Esophagus muscularis mucosa (tissue), 4 donors: Measurements from ENCODE around the gene IFIT3. TPM values are rescaled to one million over a fixed set of nuclear protein-coding genes. Genes with fewer than 3 reads are reported as not detected.

Experiments used
- DNase-seq: peaks from one replicate; pipeline ENCODE4 v3.0.0-alpha.2; 2017; ENCODE audit errors: extremely low spot score
- H3K27ac ChIP-seq, 4 donors: fragments of 200-600 bp; sonication (generic); replicated peaks in 1 of 4; 1 replicate in 3 of 4; 2 replicates in 1 of 4; pipeline ENCODE4 v1.5.1; 2016 to 2019; ENCODE audit warnings: mild to moderate bottlenecking in 1 of 4
- H3K27me3 ChIP-seq, 4 donors: fragments of 200-600 bp; sonication (generic); one replicate each; pipeline versions ENCODE4 v1.5.1 to v1.6.0; 2016 to 2019
- H3K36me3 ChIP-seq, 4 donors: fragments of 200-600 bp; sonication (generic); one replicate each; pipeline ENCODE4 v1.5.1; 2016 to 2019
- H3K4me1 ChIP-seq, 4 donors: fragments of 200-600 bp; sonication (generic); one replicate each; pipeline ENCODE4 v1.5.1; 2016 to 2019
- H3K4me3 ChIP-seq, 4 donors: fragments of 200-600 bp; sonication (generic); 1 replicate in 2 of 4; 2 replicates in 2 of 4; pipeline ENCODE4 v1.5.1; 2016 to 2019; ENCODE audit warnings: mild to moderate bottlenecking in 4 of 4, moderate library complexity in 1 of 4
- H3K9me3 ChIP-seq, 4 donors: fragments of 200-600 bp; sonication (generic); 1 replicate in 3 of 4; 2 replicates in 1 of 4; pipeline ENCODE4 v1.5.1; 2016 to 2019
- EP300 ChIP-seq: sonication (generic); formaldehyde crosslinking; IDR thresholded peaks from one replicate; pipeline ENCODE4 v1.6.1; 2017; ENCODE audit warnings: antibody characterized with exemption
- POLR2A ChIP-seq: fragments of 450-650 bp; IDR thresholded peaks from one replicate; pipeline ENCODE4 v1.6.1; 2017; ENCODE audit warnings: antibody characterized with exemption, moderate library complexity, mild to moderate bottlenecking, low read depth
- POLR2AphosphoS5 ChIP-seq, 2 donors: sonication (generic); formaldehyde crosslinking; IDR thresholded peaks; one replicate each; pipeline ENCODE4 v1.6.1; 2017; ENCODE audit warnings: antibody characterized with exemption in 2 of 2
- WGBS: methylation state at CpG from one replicate; pipeline ENCODE4 v1.1.5; 2018; 5-methylcytosine and 5-hydroxymethylcytosine counted together
- intact Hi-C: fragments of 100-400 bp; cut with DNase I; formaldehyde crosslinking; loops from one replicate; pipeline ENCODE4 v1.15.1; 2023
- total RNA-seq, 4 donors: library from RNA; depleted of rRNA; stranded (reverse); fragments of >200 nt; gene quantifications; one replicate each; pipeline versions ENCODE4 v1.1.0 to v1.2.1, GENCODE V29; 2016
- TF ChIP-seq, protein P1 (sequence below), 3 experiments: fragments of 200-600 bp in 2 of 3; fragments of 450-650 bp in 1 of 3; sonication (generic) in 2 of 3; IDR thresholded peaks; one replicate each; pipeline ENCODE4 v1.5.1; 2017 to 2019; ENCODE audit warnings: antibody characterized with exemption in 3 of 3, mild to moderate bottlenecking in 2 of 3, moderate library complexity in 1 of 3

Gene IFIT3
- total RNA-seq, 4 donors from 2014 or later = 7.8 to 9.8 (median 8.8) TPM

DNA sequence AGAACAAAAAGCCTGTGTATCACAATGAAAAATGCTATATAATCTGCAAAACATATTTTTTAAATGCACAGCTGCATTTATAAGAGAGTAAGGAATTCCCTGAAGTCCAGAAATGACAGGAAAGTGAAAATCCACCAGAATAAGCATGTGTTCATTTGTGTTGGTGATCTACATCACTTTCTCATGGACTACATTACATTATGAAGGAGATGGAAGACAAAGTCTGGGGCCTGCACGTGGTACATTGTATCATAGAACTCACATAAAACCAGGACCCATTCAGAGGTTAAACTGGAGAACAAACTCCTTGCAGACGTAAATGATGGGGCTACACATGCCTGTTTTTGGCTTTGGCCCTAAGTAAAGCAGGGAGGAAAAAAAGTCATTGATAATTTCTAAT lies 16.4 kb downstream of the IFIT3 start:
- 82% methylated on average over 2 of the region's 2 CpGs for WGBS

GRCh38 chr10:89345367-89346000 lies 17.7 kb downstream of the IFIT3 start:
- H3K4me1 ChIP-seq = peaks cover 27 to 44% (median 32%) of the 10 kb centered on the region in 4 donors
- 90% methylated on average over 4 of the region's 4 CpGs for WGBS
- no peaks in the 10 kb centered on the region for H3K27me3 ChIP-seq
- intact Hi-C loops = no loop called here
- TF ChIP-seq, protein P1, sequence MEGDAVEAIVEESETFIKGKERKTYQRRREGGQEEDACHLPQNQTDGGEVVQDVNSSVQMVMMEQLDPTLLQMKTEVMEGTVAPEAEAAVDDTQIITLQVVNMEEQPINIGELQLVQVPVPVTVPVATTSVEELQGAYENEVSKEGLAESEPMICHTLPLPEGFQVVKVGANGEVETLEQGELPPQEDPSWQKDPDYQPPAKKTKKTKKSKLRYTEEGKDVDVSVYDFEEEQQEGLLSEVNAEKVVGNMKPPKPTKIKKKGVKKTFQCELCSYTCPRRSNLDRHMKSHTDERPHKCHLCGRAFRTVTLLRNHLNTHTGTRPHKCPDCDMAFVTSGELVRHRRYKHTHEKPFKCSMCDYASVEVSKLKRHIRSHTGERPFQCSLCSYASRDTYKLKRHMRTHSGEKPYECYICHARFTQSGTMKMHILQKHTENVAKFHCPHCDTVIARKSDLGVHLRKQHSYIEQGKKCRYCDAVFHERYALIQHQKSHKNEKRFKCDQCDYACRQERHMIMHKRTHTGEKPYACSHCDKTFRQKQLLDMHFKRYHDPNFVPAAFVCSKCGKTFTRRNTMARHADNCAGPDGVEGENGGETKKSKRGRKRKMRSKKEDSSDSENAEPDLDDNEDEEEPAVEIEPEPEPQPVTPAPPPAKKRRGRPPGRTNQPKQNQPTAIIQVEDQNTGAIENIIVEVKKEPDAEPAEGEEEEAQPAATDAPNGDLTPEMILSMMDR (IDR thresholded peaks at IDR 0.05) = no peak
- TF ChIP-seq POLR2A = no peak
- no peak for TF ChIP-seq EP300
- no peak for TF ChIP-seq POLR2AphosphoS5 (IDR thresholded peaks at IDR 0.05)
- H3K27ac ChIP-seq = no peak overlapping the region
- H3K4me3 ChIP-seq = no peak overlapping the region
- no peak for DNase-seq
- H3K9me3 ChIP-seq = no peaks in the 10 kb centered on the region
- H3K36me3 ChIP-seq = peaks cover 0 to 2% (median 0%) of the 10 kb centered on the region in 4 donors

More for the DNA sequence above, 16.4 kb downstream of the IFIT3 start:
- H3K27ac ChIP-seq = no peak overlapping the region
- no peak for DNase-seq
- TF ChIP-seq POLR2AphosphoS5 (IDR thresholded peaks at IDR 0.05) (no peak), POLR2A (no peak), EP300 (no peak)
- TF ChIP-seq, protein P1 (IDR thresholded peaks at IDR 0.05) = no peak
- intact Hi-C loops = no loop called here
- H3K36me3 ChIP-seq = peaks cover 0 to 16% (median 6%) of the 10 kb centered on the region in 4 donors
- H3K4me3 ChIP-seq = no peak overlapping the region
- peaks cover 20 to 38% (median 28%) of the 10 kb centered on the region in 4 donors for H3K4me1 ChIP-seq
- no peaks in the 10 kb centered on the region for H3K27me3 ChIP-seq
- no peaks in the 10 kb centered on the region for H3K9me3 ChIP-seq

DNA sequence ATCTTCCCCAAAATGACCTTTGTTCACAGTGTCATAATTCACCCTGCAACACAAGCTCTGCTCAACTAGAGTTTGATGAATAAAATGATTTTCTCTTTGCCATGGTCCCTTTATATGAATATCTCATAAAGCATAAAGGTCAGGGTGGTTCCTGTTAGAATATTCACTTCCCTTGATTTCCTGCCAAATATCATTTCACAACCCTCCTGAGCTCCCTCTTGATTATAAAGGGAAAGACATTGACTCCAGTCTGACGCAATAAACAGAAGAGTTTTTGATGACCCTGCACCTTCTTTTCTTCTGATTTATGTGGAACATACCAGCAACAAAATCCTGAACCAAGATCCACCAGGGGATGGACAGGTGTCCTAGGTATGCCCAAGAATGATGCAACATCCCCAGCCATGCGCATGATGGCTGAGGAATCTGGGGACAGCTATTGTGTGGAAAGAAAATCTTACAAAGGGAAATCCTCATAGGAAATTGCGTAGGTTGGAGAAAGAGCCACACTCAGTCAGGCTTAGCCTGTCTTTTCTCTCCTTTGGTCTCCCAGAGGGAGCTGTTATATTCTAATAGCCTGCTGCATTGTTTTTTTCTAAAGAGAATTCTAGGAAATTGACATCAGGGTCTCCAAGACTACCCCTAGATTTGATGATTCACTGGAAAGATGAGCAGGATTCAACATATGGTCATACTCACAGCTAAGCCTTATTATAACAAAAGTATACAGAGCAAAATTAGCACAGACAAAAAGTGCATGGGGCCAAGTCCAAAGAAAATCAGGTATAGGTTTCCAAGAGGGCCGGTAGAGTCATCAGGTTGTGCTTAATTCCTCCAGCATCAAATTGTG lies 18.8 kb downstream of the IFIT3 start:
- peak overlapping the region; percentile 14 to 48 (median 42) for H3K27ac ChIP-seq
- TF ChIP-seq POLR2AphosphoS5 (IDR thresholded peaks at IDR 0.05) = peak; percentile 48 to 61
- TF ChIP-seq, protein P1 (IDR thresholded peaks at IDR 0.05) = no peak
- no peak for TF ChIP-seq EP300
- no peak for TF ChIP-seq POLR2A
- peaks cover 38 to 56% (median 43%) of the 10 kb centered on the region in 4 donors for H3K4me1 ChIP-seq
- no peak for DNase-seq
- H3K4me3 ChIP-seq = no peak overlapping the region
- WGBS = 57% methylated on average over 4 of the region's 4 CpGs
- no peaks in the 10 kb centered on the region for H3K36me3 ChIP-seq
- intact Hi-C loops = no loop called here
- H3K27me3 ChIP-seq = no peaks in the 10 kb centered on the region
- no peaks in the 10 kb centered on the region for H3K9me3 ChIP-seq

DNA sequence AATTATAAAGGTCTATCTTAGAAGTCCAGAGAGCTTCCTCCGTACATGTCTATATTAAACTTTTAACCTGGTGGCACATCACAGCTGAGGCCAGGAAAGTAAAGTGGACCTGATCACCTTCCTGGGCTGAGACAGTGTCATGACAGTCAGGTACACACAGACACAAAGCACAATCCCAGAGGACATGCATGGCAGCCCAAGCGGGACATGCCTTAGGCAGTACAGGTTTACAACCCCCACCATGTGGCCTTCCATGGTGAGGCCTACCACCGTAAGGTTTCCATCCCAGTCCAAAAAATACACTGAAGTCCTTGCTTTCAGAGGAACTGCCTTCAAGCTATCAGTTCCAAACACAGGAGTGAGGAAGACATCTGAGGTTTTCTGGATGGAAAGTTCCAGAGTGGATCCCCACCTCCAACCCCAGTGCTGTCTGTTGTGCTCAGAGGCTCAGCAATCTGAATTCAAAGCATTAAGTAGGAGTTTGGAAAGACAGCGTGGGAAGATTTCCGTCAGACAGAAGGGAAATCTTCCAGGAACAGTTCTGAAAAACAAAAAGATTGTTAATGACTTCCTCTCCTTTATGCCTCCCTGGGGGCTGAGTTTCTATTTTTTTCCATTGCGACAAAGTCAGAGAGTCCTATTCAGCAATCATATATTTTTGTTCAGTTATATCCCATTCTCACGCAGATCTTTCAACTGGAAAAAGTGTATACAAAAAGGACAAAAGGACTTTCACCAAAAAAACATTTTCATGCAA lies 20.1 kb downstream of the IFIT3 start:
- intact Hi-C loops = no loop called here
- Histone ChIP-seq H3K4me3 (no peak overlapping the region), H3K27me3 (no peaks in the 10 kb centered on the region), H3K27ac (peak overlapping the region; percentile 25 to 48 (median 42)), H3K9me3 (no peaks in the 10 kb centered on the region), H3K36me3 (no peaks in the 10 kb centered on the region), H3K4me1 (peaks cover 39 to 58% (median 47%) of the 10 kb centered on the region in 4 donors)
- no peak for DNase-seq
- no peak for TF ChIP-seq POLR2A
- TF ChIP-seq EP300 = no peak
- TF ChIP-seq, protein P1 (IDR thresholded peaks at IDR 0.05) = no peak
- TF ChIP-seq POLR2AphosphoS5 (IDR thresholded peaks at IDR 0.05) = no peak
- WGBS = 75% methylated on average over 7 of the region's 7 CpGs
